CD4-positive, alpha-beta T cell treated with Interleukin-15 for 1 hour (primary cell): ENCODE measurements around the gene GSAP.
"Not testable (repeated sequence)": the region's sequence is repeated elsewhere in the genome, so short reads cannot be mapped to it uniquely, and the experiment has no call there.

Source experiments
- DNase-seq: peaks from one replicate; pipeline ENCODE4 v3.0.0-alpha.2; 2020

GSAP gene

DNA sequence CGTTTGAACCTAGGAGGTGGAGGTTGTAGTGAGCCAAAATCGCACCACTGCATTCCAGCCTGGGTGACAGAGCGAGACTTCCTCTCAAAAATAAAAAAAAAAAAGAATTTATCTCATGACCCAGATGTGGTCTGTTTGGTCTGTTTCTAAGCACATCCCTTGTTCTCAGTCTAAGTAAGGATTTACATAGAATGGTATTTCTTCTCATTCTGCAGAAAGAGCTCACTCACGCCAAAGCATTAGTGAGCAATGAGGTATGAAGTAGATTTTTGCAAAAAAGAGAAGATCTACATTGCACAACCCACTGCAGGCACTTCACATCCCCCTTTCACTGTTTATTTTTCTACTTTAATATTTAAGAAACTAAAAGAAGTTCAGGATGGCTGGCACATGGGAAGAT, 140.0 kb downstream of the GSAP start:
- DNase-seq = no peak

DNA sequence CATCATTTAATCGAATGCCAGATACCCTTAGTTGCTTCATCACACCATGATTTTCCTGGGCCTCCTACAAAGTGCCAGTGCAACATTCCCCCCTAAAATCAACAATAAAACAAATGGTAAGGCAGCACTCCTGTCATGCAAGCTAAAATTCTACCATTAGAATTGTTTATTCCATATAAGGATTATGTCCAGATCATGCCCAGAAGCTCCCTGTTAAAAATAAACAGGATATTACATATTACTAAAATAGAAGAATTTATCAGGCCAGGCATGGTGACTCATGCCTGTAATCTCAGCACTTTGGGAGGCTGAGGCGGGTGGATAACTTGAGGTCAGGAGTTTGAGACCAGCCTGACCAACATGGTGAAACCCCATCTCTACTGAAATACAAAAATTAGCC, 140.5 kb downstream of the GSAP start:
- not testable (repeated sequence) for DNase-seq

DNA sequence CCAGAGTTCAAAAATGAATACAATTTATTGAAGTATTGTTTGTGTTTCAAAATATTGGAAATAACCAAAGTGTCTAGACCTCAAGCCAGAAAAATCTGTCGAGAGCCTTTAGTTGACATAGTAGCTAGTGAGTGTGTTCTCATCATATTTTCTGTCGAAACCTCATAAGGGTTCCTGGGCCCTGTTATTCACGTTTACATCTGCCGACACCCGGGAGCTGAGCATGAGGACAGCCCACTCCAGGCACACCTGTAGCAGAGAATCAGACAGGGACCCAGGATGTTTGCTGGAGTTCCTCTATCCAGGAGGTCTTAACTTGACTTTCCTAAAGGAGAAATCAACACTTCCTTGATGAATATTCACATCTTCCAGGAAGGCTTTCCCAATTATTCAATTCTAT, 144.4 kb downstream of the GSAP start:
- no peak for DNase-seq

DNA sequence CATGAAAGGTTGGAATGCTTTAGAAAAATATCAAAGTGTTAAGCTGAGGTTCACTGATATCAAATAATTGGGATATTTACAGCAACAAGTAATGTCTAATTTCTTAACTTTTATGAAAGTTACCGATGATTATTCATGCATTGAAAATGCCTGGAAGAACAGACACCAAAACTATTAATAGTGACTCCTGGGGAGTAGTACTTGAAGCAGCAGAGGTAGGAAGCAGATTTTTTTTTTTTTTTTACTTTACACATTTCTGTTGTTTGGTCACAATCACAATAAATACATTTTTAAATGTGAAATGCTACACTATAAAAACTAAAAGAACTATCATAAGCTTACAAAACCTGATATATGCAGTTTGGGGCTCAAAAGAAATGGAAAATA, 146.1 kb downstream of the GSAP start:
- DNase-seq = no peak

DNA sequence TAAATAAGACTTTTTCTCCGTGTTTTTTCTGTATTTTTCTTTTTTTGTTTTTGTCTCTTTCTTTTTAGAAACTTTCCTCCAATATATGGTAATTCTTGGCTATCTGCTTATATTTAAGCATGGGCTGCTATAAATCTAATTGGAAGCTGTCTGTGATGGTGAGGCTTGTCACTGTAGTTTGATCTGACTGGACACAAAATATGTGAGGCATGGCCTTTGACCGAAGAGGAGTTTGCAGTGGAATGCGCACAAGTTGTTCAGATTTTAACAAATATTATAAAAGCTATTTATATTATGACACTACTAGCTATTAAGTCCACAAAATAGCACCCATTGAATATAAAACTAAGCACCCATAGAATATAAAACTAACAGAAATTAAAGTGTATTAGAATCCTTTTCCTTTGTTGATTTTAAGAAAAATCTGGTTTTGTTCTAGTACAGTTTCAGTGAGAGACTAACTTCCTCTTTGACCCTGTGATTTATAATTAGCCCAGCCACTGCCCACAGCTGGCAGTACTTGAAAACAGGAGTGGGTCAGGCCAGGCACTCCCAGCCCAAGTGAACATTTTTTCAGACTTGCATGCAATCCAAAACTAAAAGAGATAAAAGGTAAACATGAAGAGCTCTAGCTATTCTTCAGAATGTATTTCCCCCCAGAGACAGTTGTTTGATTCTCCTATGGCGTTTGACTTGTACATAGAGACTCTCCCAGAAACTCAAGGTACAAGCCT, 146.6 kb downstream of the GSAP start:
- DNase-seq = no peak

DNA sequence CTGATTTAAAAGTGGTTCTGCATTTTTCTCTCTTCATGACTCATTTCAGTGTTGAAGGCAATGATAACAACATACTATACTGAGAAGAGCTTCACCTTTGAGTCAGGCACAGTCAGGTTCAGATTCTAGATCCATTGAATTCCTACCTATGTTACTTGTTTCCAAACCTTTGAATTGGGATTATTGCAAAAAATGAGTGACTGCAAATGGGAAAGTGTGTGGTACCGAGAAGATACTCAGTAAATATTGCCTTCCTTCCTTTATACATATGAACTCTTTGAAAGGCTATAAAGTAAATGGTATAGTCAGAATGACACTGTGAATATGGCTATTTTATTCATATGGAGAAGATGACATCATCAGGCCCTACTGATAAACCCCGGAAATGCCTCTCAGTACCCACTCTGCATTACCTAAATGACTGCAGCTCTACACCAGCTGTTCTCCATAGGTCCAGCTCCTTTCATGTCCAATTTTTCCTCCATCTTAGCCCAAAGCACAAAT, 149.8 kb downstream of the GSAP start:
- DNase-seq = no peak

DNA sequence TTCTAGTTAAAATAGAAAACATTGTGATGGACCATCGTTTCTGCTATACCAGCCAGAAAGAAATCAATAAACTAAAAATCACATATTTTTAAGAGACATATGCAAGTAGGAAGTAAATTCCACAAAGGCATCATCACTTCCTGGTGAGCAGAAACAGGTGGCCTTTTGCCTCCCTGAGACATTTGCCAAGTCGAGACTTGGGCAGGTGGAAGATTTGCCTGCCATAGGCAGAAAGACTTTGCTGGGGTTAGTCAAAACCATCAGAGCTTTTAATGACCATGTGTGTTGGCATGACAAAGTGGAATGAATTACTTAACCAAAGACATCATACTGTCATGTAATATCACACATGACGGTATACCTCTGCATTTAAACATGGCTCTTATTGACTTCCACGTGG, 150.5 kb downstream of the GSAP start:
- no peak for DNase-seq

DNA sequence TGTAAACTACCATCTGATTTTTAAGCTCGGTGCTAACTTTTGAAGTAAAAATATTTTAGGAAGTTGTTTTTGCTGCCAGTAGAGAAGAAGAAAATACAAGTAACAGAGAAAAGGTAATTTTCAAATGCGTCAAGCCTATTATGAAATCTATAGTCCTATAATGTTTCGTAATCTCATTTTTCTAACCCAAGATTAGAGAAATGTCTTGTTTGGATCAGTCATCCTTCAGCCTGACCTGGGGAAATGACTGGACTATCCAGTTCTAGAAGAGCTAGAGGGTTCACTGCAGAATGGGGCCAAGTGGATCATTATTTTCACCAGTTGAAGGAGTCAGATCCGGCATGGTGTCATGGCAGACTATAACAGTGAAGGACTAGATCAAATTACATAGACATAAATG, 153.8 kb downstream of the GSAP start:
- DNase-seq = no peak
